Regular cardiac myocyte (primary cell): ENCODE results near the gene TMEM200C. TPM values are rescaled to one million over a fixed set of nuclear protein-coding genes. Genes with fewer than 3 reads are reported as not detected.

Experiments used
- total RNA-seq: library from RNA; depleted of rRNA; stranded (reverse); fragments of >200 nt; gene quantifications from 2 replicates; pipeline ENCODE4 v1.2.3, GENCODE V29; 2014

TMEM200C gene
- total RNA-seq, result under 0.01 and 0.19 TPM in 2 replicates

DNA sequence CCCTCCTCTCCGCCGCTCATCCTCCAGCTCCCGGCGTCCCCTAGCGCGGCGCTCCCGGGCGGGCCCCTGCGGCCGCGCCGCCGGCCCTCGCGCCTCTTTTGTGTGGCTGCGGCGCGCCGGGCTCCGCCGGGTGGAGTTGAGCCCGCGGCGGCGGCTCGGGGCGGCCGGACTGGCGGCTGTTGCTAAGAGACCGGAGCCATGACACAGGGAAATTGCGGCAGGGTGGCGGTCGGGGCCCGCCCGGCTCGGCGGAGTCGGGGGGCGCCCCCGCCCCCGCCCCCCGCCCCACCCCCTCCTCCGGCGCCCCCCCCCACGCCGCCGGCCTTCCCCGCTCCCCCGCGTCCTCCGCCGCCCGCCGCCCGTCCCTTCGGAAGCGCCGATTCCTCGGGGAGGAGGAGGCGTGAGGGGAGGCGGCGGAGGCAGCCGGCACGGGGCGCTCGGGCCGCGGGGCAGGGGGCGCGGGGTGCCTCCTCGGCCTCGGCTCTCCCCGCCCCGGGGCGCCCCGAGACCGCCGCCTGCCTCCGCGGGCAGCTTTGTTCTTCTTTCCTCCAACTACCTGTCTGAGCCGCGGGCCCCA lies at the start of gene TMEM200C:
Gene TMEM200C, minus strand, starts transcription at position 224 of the 577 bp plus-strand sequence. CDS start 3,459 bp downstream, outside the sequence.

